ENCODE data around the gene B3GALNT2.
"Not testable (repeated sequence)": the region's sequence is repeated elsewhere in the genome, so short reads cannot be mapped to it uniquely, and the experiment has no call there.

The B3GALNT2 gene

GRCh38 chr1:235503403-235504121, 690 bp downstream of the B3GALNT2 start:
- DNase-seq = peak; percentile 5 to 41

GRCh38 chr1:235502601-235503402, 1.4 kb downstream of the B3GALNT2 start:
- no peak for DNase-seq

- DNase-seq = no peak
Measured at GRCh38 chr1:235500971-235501540, 3.2 kb downstream of the B3GALNT2 start.

DNA sequence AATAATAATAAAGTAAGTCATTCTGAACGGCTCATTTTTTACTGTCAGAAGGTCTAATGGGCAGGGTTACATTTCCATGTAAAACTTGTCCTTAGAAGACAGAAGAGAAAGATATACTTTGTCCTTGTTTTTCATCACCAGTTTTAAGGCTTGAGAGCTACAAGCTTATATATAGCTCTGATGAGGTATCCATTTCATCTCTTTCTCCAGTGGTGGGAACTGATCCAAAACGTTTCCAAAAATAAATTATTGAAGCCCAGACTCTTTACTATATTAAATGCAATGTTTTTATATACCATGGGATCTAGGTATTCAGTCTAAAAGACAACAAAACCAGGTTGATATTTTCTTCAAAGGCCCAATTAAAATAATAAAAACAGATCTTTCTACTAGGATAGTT, 8.7 kb downstream of the B3GALNT2 start:
- no peak for DNase-seq

DNA sequence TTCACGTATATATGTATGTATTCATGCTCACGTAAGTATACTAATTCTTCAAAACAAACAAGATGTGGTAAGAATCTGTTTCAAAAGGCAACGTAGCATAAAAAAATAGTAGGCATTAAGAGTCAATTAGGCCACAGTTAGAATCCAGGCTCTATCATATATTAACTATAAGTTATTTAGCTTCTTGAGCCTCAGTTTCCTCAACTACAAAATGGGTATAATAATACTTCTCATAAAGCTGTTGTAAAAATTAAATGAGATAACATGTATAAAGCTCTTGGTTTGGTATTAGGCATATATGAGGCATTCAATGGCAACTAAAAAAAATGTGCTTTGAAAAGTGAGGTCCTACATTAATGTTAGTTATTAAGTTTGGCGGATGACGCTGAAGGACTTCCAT, 9.2 kb downstream of the B3GALNT2 start:
- no peak for DNase-seq

DNA sequence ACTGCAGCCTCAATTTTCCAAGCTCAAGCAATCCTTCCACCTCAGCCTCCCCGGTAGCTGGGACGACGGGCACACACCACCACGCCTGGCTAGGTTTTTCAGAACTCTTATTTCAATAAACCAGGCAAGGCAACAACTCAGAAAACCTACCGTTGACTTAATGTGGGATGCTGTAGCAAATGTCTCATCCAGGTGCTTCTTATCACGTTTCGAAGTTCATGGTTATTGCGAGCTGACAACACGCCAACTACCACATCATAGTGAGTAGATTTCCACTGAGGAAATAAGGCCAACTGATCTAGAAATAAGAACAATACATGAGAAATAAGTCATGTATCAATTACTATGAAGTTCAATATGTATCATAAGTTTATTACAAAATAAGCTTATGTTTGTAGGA, 9.7 kb downstream of the B3GALNT2 start:
- no peak for DNase-seq

DNA sequence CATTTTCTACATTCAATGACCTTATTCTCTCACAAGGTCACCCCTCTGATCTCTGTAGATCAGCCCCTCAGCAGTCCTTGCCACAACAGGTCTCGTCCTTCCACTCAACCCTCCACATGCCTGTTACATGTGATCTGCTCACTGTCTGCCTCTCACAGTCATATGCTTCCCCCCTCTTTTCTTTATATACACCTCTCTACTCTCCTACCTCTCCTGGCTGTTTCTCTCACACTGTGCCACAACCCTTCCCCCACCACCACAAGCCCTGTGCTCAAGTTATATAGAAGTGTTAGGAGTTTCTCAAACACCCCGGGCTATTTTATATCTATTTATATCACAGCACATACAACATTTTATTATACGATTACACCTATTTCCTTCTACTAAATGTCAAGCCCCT, 12.6 kb downstream of the B3GALNT2 start:
- no peak for DNase-seq

GRCh38 chr1:235486321-235486720, 17.9 kb downstream of the B3GALNT2 start:
- DNase-seq = no peak

- DNase-seq = no peak
Measured at GRCh38 chr1:235485558-235485957, 18.7 kb downstream of the B3GALNT2 start.

DNA sequence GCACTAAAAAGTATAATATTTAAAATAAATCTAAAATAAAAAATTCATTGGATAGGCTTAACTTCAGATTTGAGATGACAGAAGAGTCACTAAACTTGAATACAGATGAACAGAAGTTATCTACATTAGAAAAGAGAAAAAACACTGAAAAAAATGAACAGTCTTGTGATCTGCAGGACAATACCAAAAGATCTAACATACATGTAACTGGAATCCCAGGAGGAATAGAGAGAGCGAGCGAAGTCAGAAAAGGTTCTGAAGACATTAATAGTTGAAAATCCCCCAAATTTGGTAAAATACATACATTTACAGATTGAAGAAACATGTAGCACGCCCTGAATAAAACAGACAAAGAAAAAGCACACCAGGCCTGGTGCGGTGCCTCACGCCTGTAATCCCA, 21.2 kb downstream of the B3GALNT2 start:
- no peak for DNase-seq

DNA sequence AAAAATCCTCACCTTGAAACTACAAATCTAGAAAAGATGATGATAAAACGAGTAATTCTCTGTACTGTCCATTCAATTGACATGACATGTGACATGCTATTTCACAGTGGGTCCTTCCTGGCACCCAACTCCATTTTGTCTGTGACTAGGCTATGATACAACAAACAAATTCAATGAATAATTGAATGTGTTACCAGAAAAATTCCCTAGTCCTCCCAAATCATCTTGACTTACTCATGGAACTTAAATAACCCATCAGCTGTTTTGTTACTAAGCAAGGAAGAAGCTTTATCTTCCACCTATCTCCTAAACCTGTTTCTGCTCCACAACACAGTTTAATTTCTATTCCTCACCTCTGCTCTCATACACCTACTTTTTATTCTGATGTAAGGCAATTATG, 30.4 kb downstream of the B3GALNT2 start:
- no peak for DNase-seq

DNA sequence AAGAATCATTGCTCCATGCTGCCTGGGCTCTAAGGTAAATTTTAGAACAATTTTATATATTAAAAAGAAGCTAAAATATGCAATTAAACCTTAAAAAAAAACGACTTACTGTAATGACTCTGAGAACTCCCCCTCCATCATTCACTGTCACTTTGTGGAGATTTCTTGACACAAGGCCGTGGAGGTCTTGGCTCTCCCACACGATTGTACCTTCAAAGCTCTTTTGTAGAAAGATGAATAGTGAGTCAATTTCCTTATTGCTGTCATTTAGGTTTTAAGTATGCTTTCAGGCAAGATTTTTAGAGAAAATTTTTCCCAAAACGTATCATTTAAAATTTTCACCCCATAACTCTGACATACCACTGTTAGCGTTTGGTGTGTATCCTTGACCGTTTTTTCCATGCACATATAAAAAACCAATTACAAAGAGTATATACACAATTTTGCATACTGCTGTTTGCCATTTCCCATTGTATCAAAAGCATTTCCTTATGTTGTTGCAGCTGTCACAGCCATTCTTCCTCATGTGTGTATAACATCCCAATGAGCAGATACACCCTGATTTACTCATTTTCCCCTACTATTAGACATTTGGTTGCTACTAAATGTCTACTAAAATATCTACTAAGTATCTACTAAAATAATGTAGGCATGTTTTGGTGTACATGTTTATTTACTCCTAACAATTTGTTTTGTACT, 33.4 kb downstream of the B3GALNT2 start:
- DNase-seq = no peak

DNA sequence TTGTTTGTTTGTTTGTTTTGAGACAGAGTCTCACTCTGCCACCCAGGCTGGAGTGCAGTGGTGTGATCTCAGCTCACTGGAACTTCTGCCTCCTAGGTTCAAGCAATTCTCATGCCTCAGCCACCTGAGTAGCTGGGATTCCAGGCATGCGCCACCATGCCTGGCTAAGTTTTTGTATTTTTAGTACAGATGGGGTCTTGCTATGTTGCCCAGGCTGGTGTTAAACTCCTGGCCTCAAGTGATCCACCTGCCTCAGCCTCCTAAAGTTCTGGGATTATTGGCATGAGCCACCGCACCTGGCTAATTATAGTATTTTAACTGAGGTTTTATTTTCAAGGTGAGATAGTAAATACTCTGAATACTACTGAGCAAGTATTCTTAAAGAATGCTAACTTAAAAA, 34.4 kb downstream of the B3GALNT2 start:
- not testable (repeated sequence) for DNase-seq

- no peak for DNase-seq
Measured at GRCh38 chr1:235468970-235469369, 35.3 kb downstream of the B3GALNT2 start.

GRCh38 chr1:235468004-235468403, 36.2 kb downstream of the B3GALNT2 start:
- no peak for DNase-seq

DNA sequence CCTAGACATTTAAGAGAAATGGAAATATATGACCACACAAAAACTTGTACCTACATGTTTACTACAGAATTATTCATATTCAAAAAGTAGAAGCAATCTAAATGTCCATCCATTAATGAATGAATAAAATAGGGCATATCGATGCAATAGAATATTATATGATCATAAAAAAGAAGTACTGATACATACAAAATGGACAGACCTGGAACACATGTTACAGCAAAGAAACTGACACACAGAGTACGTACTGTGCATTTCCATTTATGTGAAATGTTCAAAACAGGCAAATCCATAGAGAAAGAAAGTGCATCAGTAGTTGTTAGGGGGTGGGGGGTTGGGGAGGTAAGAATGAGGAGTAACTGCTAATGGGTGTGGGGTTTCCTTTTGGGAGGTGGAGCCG, 39.2 kb downstream of the B3GALNT2 start:
- no peak for DNase-seq

GRCh38 chr1:235462832-235463231, 41.4 kb downstream of the B3GALNT2 start:
- DNase-seq = not testable (repeated sequence)

DNA sequence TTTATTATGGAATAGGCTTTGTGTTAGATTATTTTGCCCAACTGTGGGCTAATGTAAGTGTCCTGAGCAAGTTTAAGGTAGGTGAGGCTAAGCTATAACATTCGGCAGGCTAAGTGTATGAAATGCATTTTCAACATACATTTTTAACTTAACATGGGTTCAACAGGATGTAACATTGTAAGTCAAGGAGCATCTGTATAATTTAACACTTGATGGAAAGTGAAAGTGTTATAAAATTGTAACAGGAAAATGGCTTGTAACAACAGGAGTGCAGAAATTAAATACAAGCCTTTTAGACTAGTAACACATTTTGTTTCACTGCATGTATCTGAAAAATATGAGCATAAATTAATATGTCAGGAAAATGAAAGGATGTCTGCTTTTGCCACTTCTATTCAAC, 42.3 kb downstream of the B3GALNT2 start:
- peak in 1 of 2 donors; percentile 5 for DNase-seq

GRCh38 chr1:235460770-235461169, 43.5 kb downstream of the B3GALNT2 start:
- DNase-seq = no peak

DNA sequence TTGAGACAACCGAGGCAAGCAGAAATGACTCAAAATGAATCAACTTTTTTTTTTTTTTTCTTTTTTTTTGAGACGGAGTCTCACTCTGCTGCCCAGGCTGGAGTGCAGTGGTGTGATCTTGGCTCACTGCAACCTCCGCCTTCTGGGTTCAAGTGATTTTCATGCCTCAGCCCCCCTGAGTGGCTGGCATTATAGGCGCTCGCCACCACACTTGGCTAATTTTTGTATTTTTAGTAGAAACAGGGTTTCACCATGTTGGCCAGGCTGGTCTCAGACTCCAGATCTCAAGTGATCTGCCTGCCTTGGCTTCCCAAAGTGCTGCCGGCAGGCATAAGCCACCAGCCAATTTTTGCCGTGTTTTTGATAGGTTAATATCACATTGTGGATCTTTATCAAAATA, 46.4 kb downstream of the B3GALNT2 start:
- DNase-seq = not testable (repeated sequence)

DNA sequence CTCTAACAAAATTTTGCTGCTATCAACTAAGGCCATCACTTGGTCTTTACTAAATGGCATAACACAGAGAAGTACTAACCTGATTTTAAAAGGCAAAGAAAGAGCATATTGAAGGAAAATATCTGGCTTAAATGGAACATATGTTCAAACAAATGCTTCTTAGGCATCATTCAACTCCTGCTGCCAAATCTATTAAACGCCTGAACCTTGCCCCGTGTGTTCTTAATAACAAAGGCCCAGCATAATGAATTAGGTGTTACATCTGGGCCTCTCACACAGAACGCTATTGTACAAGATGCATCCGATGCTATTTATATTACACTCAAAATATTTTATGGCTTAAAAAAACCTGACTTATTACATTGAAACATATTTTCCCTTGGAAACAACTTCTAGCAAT, 48.4 kb downstream of the B3GALNT2 start:
- DNase-seq = no peak

GRCh38 chr1:235455097-235455496, 49.2 kb downstream of the B3GALNT2 start:
- DNase-seq = no peak

DNA sequence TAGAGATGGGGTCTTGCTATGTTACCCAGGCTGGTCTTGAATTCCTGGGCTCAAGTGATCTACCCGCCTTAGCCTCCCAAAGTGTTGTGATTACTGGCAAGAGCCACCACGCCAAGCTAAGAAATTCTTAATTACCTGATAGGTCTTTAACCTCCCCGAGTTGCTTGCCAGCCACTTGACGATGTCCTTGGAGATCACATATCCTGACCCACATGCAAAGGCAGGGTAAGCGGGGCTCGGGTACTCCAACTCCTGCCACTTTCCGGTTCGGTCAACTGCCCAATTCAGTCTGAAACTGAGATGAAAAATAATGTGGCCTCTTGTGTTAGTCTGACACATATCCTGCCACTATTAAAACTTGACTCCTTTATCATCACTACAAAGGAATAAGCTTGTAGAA, 50.2 kb downstream of the B3GALNT2 start:
- no peak for DNase-seq
